PC-3 (cell line): ENCODE measurements around the gene CFAP73. TPM values are rescaled to one million over a fixed set of nuclear protein-coding genes. Genes with fewer than 3 reads are reported as not detected.

Experiments used
- ATAC-seq: fragments of 200-7000 bp; cut with Tn5 transposase; 2 replicates; pipeline ENCODE4 v1.9.1; 2020; ENCODE audit warnings: mild to moderate bottlenecking, moderate library complexity
- BruUV-seq: library from RNA; stranded (reverse); fragments of 400-500 nt; replicated peaks from 2 replicates; lab custom pipeline; 2021; lab: Mats Ljungman, UMichigan
- CTCF ChIA-PET: fragments of 300-600 bp; sonication (Branson Sonifier 250); formaldehyde crosslinking; loops from one replicate; lab custom pipeline; 2022; ENCODE audit warnings: antibody characterized with exemption; lab: Charles Lee
- POLR2A ChIA-PET: fragments of 300-600 bp; sonication (Branson Sonifier 250); formaldehyde crosslinking; loops from one replicate; lab custom pipeline; 2022; ENCODE audit warnings: antibody characterized with exemption; ENCODE audit not compliant: unreplicated experiment; lab: Charles Lee
- DNase-seq: peaks from one replicate; pipeline ENCODE4 v3.0.0-alpha.2; 2015
- H2AFZ ChIP-seq: fragments of 300-600 bp; sonication (generic); 2 replicates; pipeline ENCODE4 v1.6.0; 2016; ENCODE audit warnings: antibody characterized with exemption, low read length
- H3F3A ChIP-seq: fragments of 300-600 bp; sonication (generic); one replicate; pipeline ENCODE4 v1.6.0; 2017; ENCODE audit warnings: antibody characterized with exemption, low read length, control low read depth, mild to moderate bottlenecking; ENCODE audit not compliant: unreplicated experiment
- H3K27ac ChIP-seq: fragments of 300-600 bp; sonication (generic); 2 replicates; pipeline ENCODE4 v1.5.1; 2016; ENCODE audit warnings: mild to moderate bottlenecking, low read length
- H3K27me3 ChIP-seq: fragments of 300-600 bp; sonication (generic); 2 replicates; pipeline ENCODE4 v1.6.1; 2016; ENCODE audit warnings: low read length, mixed read lengths
- H3K36me3 ChIP-seq: fragments of 300-600 bp; sonication (generic); 2 replicates; pipeline ENCODE4 v1.6.1; 2016; ENCODE audit warnings: low read depth, mixed run types, low read length, mixed read lengths
- H3K4me1 ChIP-seq: fragments of 300-600 bp; sonication (generic); 2 replicates; pipeline ENCODE4 v1.5.1; 2016; ENCODE audit warnings: low read length; ENCODE audit not compliant: insufficient read depth
- H3K4me2 ChIP-seq: fragments of 300-600 bp; sonication (generic); 2 replicates; pipeline ENCODE4 v1.6.0; 2016; ENCODE audit warnings: low read length
- H3K4me3 ChIP-seq: fragments of 300-600 bp; sonication (generic); 2 replicates; pipeline ENCODE4 v1.5.1; 2016; ENCODE audit warnings: mild to moderate bottlenecking, low read length, mixed read lengths
- H3K79me2 ChIP-seq: fragments of 300-600 bp; sonication (generic); 2 replicates; pipeline ENCODE4 v1.6.1; 2017; ENCODE audit warnings: low read length, mixed read lengths
- H3K9ac ChIP-seq: fragments of 300-600 bp; sonication (generic); 2 replicates; pipeline ENCODE4 v1.6.0; 2016; ENCODE audit warnings: mild to moderate bottlenecking, low read length
- H3K9me2 ChIP-seq: fragments of 300-600 bp; sonication (generic); replicated peaks from 2 replicates; pipeline ENCODE4 v1.6.1; 2016; ENCODE audit warnings: mixed run types, low read length, mixed read lengths
- H3K9me3 ChIP-seq: fragments of 300-600 bp; sonication (generic); 2 replicates; pipeline ENCODE4 v1.6.1; 2016; ENCODE audit warnings: low read length, mixed read lengths
- H4K20me1 ChIP-seq: fragments of 300-600 bp; sonication (generic); 2 replicates; pipeline ENCODE4 v1.6.1; 2016; ENCODE audit warnings: low read length, mixed read lengths
- CTCF ChIP-seq: fragments of 300-600 bp; sonication (generic); conservative IDR thresholded peaks from 2 replicates; pipeline ENCODE4 v1.5.1; 2017; ENCODE audit warnings: antibody characterized with exemption, low read depth, mild to moderate bottlenecking, low read length
- EZH2 ChIP-seq: fragments of 300-600 bp; sonication (generic); IDR thresholded peaks from one replicate; pipeline ENCODE4 v1.6.1; 2017; ENCODE audit warnings: antibody characterized with exemption, mild to moderate bottlenecking, low read length; ENCODE audit not compliant: unreplicated experiment
- EZH2phosphoT487 ChIP-seq: fragments of 300-600 bp; sonication (generic); IDR thresholded peaks from 2 replicates; pipeline ENCODE4 v1.6.1; 2018; ENCODE audit warnings: mild to moderate bottlenecking, antibody characterized with exemption, low read length, borderline replicate concordance
- intact Hi-C: fragments of 100-400 bp; cut with micrococcal nuclease; formaldehyde crosslinking; loops from 2 replicates; pipeline ENCODE4 v1.9.0; 2023
- total RNA-seq: library from RNA; depleted of rRNA; stranded (reverse); fragments of >200 nt; gene quantifications from 2 replicates; pipeline ENCODE4 v1.2.3, GENCODE V29; 2014

The CFAP73 gene
- total RNA-seq, 1 experiment from 2014 or later = not detected

DNA sequence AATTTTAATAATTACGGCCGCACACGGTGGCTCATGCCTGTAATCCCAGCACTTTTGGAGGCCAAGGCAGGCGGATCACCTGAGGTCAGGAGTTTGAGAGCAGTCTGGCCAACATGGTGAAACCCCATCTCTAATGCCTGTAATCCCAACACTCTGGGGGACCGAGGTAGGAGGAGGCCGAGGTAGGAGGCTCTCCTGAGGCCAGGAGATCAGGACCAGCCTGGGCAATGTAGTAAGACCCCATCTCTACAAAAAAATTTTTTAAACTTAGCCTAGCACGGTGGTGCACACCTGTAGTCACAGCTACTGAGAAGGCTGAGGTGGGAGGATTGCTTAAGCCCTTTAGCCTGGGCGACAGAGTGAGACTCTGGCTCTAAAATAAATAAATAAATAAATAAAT lies 5.6 kb upstream of the CFAP73 start:
- H3K4me1 ChIP-seq = no peaks in the 10 kb centered on the region
- TF ChIP-seq EZH2 (no peak), CTCF (no peak), EZH2phosphoT487 (no peak)
- POLR2A ChIA-PET = no interaction called here

DNA sequence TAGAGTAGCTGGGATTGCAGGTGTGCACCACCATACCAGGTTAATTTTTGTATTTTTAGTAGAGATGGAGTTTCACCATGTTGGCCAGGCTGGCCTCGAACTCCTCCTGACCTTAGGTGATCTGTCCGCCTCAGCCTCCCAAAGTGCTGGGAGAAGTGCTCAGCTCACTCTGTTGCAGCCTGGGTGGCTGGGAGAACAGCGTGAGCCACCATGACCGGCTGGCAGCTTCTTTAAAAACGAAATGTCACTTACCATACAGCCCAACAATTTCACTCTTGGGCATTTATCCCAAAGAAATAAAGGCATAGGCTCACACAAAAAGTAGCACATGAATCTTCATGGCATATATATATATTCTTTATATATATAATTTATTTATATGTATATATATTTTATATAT lies 4.7 kb upstream of the CFAP73 start:
- POLR2A ChIA-PET = no interaction called here
- TF ChIP-seq CTCF = no peak

More for the DNA sequence above, 5.6 kb upstream of the CFAP73 start:
- no peaks in the 10 kb centered on the region for H3K27me3 ChIP-seq
- H3F3A ChIP-seq = no peaks in the 10 kb centered on the region
- H3K9ac ChIP-seq = no peak overlapping the region
- ATAC-seq (no peak), DNase-seq (no peak)
- no peak overlapping the region for H2AFZ ChIP-seq
- no peaks in the 10 kb centered on the region for H3K79me2 ChIP-seq
- H3K4me3 ChIP-seq = no peak overlapping the region
- H3K27ac ChIP-seq = no peak overlapping the region
- intact Hi-C loops = no loop called here
- no peaks in the 10 kb centered on the region for H3K9me2 ChIP-seq
- no peaks in the 10 kb centered on the region for H4K20me1 ChIP-seq
- BruUV-seq = no TSS peak
- H3K4me2 ChIP-seq = no peak overlapping the region
- CTCF ChIA-PET = no interaction called here
- H3K9me3 ChIP-seq = no peaks in the 10 kb centered on the region
- no peaks in the 10 kb centered on the region for H3K36me3 ChIP-seq

DNA sequence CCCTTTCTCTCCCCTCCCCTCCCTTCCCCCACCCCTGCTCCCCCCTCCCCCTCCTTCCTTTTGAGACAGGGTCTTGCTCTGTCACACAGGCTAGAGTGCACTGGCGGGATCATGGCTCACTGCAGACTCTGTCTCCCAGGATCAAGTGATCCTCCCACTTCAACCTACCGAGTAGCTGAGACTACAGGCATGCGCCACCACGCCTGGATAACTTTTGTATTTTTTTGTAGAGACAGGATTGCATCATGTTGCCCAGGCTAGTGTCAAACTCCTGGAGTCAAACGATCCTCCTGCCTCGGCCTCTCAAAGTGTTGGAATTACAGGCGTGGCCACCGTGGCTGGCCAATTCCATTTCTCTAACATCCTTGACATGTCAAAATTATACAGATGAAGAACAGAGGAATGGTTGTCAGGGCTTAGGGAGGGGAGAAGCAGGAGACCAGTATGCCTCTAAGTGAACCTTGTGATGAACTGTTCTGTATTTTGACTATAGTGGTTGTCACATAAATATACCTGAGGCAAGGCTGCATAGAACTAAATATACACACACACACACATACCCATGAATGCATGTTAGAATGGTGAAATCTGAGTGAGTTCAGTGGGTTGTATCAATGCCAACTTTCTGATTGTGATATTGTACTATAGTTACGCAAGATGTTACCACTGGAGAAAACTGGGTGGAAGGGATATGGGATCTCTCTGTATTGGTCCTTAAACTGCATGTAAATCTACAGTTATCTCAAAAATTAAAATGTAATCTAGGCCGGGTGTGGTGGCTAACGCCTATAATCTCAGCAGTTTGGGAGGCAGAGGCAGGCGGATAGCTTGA lies 3.6 kb upstream of the CFAP73 start:
- intact Hi-C loops = no loop called here
- TF ChIP-seq EZH2phosphoT487 = no peak
- no peak for TF ChIP-seq CTCF

More for the DNA sequence above, 4.7 kb upstream of the CFAP73 start:
- intact Hi-C loops = no loop called here
- no peak overlapping the region for H3K4me3 ChIP-seq
- no peak for DNase-seq
- no peaks in the 10 kb centered on the region for H3K9me3 ChIP-seq
- no peak overlapping the region for H2AFZ ChIP-seq
- CTCF ChIA-PET = no interaction called here
- no peak overlapping the region for H3K27ac ChIP-seq
- no peak for ATAC-seq
- no peaks in the 10 kb centered on the region for H4K20me1 ChIP-seq
- H3K9ac ChIP-seq = no peak overlapping the region
- H3K79me2 ChIP-seq = no peaks in the 10 kb centered on the region
- H3K4me1 ChIP-seq = no peaks in the 10 kb centered on the region
- H3K9me2 ChIP-seq = no peaks in the 10 kb centered on the region
- no peak overlapping the region for H3K4me2 ChIP-seq
- no peaks in the 10 kb centered on the region for H3K36me3 ChIP-seq
- no peaks in the 10 kb centered on the region for H3F3A ChIP-seq
- no TSS peak for BruUV-seq
- no peaks in the 10 kb centered on the region for H3K27me3 ChIP-seq

More for the DNA sequence above, 3.6 kb upstream of the CFAP73 start:
- no peak overlapping the region for H3K4me2 ChIP-seq
- DNase-seq (no peak), ATAC-seq (no peak)
- no peaks in the 10 kb centered on the region for H3K36me3 ChIP-seq
- H3F3A ChIP-seq = no peaks in the 10 kb centered on the region
- H4K20me1 ChIP-seq = no peaks in the 10 kb centered on the region
- no peaks in the 10 kb centered on the region for H3K4me1 ChIP-seq
- no peak overlapping the region for H3K4me3 ChIP-seq
- no peaks in the 10 kb centered on the region for H3K9me3 ChIP-seq
- no peak overlapping the region for H3K9ac ChIP-seq
- H3K27ac ChIP-seq = no peak overlapping the region
- no peaks in the 10 kb centered on the region for H3K79me2 ChIP-seq
- POLR2A ChIA-PET = no interaction called here
- no TSS peak for BruUV-seq
- H3K27me3 ChIP-seq = no peaks in the 10 kb centered on the region
- no peak overlapping the region for H2AFZ ChIP-seq
- H3K9me2 ChIP-seq = no peaks in the 10 kb centered on the region
- CTCF ChIA-PET = no interaction called here
